HG03039 (cell line): ENCODE results near the gene UNC5CL.

Experiments used
- ATAC-seq: cut with Tn5 transposase; IDR thresholded peaks from one replicate; pipeline ENCODE4 v1.9.1; 2021; ENCODE audit warnings: mild to moderate bottlenecking, moderate library complexity; ENCODE audit not compliant: unreplicated experiment

The UNC5CL gene

GRCh38 chr6:41039060-41039998 lies at the start of gene UNC5CL:
UNC5CL (minus strand) TSS chr6:41039221; CDS start chr6:41035074, 4,147 bp downstream.
- ATAC-seq = no peak

- no peak for ATAC-seq
These were observed 49.4 kb upstream of the UNC5CL start for GRCh38 chr6:41088451-41088850.

GRCh38 chr6:41085182-41085581 lies 46.2 kb upstream of the UNC5CL start:
- no peak for ATAC-seq

GRCh38 chr6:41083072-41083471 lies 44.1 kb upstream of the UNC5CL start:
- ATAC-seq = no peak

- no peak for ATAC-seq
These were observed 41.6 kb upstream of the UNC5CL start for GRCh38 chr6:41080621-41081020.

GRCh38 chr6:41079080-41079479 lies 40.1 kb upstream of the UNC5CL start:
- ATAC-seq = no peak

GRCh38 chr6:41078101-41078500 lies 39.1 kb upstream of the UNC5CL start:
- ATAC-seq = no peak

- no peak for ATAC-seq
These were observed 38.5 kb upstream of the UNC5CL start for GRCh38 chr6:41077536-41077935.

- no peak for ATAC-seq
These were observed 36.9 kb upstream of the UNC5CL start for GRCh38 chr6:41075651-41076626.

GRCh38 chr6:41074692-41075436 lies 35.8 kb upstream of the UNC5CL start:
- no peak for ATAC-seq

- ATAC-seq = no peak
These were observed 35.1 kb upstream of the UNC5CL start for GRCh38 chr6:41073968-41074691.

GRCh38 chr6:41073203-41073967 lies 34.4 kb upstream of the UNC5CL start:
- ATAC-seq = peak; percentile 25

GRCh38 chr6:41072836-41073202 lies 33.8 kb upstream of the UNC5CL start, which contains the start of gene NFYA:
NFYA (plus strand) TSS chr6:41072974; CDS start chr6:41079090, 6,116 bp downstream.
- ATAC-seq = peak; percentile 59

GRCh38 chr6:41071923-41072835 lies 33.2 kb upstream of the UNC5CL start, which contains the start of gene OARD1:
OARD1 (minus strand) TSS chr6:41072356; CDS start chr6:41071634, 722 bp downstream.
- peak; percentile 55 for ATAC-seq

- no peak for ATAC-seq
These were observed 32.5 kb upstream of the UNC5CL start for GRCh38 chr6:41071501-41071922.

- ATAC-seq = no peak
These were observed 27.9 kb upstream of the UNC5CL start for GRCh38 chr6:41066867-41067304.

GRCh38 chr6:41065550-41066026 lies 26.6 kb upstream of the UNC5CL start:
- no peak for ATAC-seq

GRCh38 chr6:41064841-41065240 lies 25.8 kb upstream of the UNC5CL start:
- ATAC-seq = no peak
